Stimulated activated CD4-positive, alpha-beta T cell treated with anti-CD3 and anti-CD28 coated beads, TNF-alpha, amount 100 ng/mL, for 4 hours (primary cell): ENCODE data around the gene RRP12.
"Not testable (repeated sequence)": the region's sequence is repeated elsewhere in the genome, so short reads cannot be mapped to it uniquely, and the experiment has no call there.

Source experiments
- DNase-seq, 3 experiments: peaks; one replicate each; pipeline ENCODE4 v3.0.0-alpha.2; 2020; ENCODE audit warnings: low read depth in 3 of 3

RRP12 gene

DNA sequence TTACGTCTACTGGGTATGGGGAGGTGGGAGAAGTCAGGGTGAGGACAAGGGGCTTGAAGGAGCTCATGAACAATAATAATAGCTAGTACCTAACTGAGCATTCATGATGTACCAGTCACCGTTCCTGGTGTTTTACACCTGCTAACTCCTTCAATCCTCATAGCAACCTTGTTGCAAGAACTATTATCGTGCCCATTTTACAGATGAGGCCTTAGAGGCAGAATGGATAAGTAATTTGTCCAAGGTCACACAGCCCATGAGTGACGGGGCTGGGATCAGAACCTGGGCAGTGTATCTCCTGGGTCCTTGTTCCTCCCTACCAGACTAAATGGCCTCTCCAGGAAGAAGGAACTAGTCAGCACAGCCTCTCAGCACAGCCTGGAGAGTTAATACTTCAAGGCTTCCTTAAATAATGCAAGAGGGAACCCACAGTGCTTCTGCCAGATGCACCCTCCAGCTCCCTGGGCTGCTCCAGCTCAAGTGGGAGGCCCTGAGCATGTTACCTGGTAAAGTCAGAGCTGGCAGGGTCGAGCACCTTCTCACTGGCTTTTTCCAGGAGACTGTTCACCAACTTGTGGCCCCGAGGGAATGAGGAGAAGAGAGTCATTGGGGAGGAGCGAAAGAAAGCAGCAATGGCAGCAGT, 28.8 kb downstream of the RRP12 start:
- DNase-seq, result no peak

DNA sequence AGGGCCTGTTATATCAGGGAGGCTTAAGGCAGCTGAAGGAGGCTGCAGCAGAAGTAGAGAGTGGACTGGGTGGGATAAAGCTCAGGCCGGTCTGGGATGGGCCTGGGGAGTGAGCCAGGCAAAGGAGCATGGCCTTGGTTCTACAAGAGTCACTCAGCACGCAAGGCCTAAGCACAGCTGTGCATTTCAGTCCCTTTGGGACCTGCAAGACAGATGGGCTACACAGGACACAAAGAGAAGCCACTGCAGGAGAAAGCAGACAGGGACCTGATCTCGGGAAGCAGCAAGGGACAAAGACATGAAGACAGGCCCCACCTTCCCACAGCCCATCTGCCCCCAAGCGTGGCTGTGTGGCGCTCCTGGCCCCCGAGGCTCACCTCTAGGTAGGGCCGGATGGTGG, 29.4 kb downstream of the RRP12 start:
- no peak for DNase-seq

DNA sequence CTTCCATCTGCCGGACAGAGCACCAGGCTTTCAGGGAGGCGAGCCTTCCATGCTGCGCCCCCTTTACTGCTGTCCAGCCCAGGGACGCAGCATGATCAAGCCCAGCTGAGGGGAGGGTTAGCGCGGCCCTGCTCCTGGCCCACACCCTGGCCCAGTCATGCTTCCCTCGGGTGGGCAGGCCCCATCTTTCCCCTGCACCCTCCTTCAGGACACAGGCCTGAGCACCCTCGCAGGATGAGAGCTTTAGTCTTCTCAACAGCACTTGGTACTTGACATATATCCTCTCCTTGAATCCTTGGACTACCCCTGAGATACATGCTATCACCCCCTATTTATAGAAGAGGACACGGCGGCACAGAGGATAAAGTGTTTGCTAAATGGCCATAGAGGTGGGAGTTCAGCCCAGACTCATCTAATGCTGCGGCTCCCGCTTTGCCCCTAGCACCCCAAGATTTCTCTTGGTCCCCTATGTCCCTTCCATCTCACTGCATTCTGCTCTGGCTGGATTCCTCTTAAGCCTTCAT, 34.0 kb downstream of the RRP12 start:
- DNase-seq, result no peak

DNA sequence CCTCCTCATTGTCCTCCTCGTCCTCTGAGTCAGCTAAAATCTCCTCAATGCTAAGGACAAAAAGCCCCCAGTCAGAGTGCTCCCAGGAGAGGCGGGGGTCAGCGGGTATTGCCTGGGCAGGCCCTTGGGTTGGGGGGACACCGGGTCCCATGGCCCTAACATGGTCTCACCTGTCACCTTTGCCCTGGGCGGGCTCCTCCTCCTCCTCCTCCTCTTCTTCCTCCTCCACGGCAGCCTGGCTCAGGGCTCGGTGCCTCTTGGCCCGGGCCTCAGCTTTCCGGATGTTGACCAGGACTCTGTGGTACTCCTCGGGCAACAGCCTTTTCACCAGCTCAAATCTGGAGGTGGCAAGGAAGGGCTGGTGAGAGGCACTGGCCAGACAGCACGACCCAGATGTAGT, 34.6 kb downstream of the RRP12 start:
- no peak for DNase-seq

DNA sequence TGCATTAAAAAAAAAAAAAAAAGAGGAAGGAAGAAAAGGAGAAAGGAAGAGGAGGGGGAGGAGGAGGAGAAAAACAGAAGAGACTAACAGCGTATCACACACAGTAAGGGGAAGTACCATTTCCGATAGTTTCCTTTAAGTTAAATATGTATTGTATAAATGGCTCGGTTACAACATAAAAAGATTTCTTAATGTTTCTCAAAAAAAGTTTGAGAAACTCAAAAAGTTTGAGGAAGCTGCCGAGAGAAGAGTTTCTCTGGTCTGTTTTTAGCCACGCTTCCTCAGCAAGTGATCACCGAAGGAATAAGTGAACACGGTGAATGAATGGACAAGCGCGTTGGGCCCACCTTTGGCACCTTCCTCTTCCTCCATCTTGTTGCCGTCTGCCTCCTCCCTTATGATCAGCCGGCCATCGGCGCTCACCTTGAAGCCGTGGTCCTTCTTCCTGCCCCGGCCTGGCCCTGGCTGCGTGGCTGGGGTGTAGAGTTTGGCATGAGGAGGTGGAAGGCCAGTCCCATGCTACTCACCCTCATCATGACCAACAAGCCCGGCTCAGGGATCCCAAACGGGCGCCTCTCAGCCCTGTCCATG, 35.3 kb downstream of the RRP12 start:
- no peak for DNase-seq

DNA sequence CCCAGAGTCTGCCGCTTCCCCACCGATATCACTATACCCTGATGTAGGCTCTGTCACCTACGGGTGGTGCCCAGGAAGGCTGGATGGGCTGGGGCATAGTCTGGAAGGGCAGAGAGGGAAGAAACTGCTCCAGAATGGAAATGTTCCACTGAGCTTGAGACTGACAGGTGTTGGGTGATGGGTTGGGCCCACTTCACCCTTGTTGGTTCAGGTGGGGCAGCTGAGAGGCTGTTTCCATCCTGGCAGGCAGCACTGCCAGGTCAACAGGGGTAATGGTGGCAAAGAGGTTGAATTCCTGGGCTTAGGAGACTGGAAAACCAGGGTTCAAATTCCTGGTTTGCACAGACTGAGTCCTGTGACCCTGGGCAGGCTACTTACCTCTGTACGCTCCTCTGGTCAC, 38.1 kb downstream of the RRP12 start:
- no peak for DNase-seq

DNA sequence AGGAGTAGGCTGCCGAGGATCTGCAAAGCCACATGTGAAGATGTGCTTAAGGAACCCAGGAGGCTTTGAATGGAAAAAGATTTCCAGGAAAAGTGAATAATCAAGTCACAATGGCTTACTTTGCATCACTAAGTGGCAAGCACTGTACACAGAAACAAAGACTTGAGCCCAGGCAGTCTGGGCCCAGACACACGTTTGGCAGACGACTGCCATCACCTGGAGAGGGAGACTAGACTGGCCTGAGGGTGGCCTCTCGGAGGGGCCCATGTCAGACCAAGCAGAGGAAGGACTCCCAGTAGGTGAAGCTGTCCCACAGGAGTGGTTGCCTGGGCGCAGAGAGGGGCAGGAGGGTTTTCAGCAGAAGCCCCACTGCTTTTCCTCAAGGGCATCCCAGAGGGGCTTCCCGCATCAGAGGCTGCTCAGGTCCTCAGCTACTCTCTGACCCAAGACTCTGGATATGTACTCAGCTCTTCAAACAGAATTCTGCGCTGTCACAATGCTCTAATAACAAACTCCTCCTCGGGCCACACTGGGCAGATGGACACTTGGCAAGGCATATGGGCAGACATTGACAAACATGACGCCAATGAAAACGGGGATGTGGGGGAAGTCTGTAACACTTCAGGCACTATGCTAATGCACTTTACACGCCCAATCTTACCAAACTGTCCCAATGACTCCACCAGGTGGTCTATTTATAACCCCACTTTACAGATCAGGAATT, 38.7 kb downstream of the RRP12 start:
- no peak for DNase-seq

DNA sequence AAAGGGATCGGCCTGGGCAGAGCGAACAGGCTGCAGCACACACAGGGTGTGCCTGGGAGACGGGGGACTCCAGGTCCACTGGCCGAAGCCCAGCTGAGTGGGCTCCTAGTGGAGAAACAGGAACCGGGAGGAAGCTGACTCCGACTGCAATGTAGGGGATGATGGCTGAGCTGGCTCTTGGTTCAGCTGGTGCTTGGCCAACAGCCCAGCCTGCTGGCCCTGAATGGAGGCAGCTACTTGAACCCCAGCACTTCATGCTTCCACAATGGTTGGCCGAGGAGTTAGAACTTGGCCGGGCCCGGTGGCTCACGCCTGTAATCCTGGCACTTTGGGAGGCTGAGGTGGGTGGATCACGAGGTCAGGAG, 39.6 kb downstream of the RRP12 start:
- DNase-seq, result no peak

DNA sequence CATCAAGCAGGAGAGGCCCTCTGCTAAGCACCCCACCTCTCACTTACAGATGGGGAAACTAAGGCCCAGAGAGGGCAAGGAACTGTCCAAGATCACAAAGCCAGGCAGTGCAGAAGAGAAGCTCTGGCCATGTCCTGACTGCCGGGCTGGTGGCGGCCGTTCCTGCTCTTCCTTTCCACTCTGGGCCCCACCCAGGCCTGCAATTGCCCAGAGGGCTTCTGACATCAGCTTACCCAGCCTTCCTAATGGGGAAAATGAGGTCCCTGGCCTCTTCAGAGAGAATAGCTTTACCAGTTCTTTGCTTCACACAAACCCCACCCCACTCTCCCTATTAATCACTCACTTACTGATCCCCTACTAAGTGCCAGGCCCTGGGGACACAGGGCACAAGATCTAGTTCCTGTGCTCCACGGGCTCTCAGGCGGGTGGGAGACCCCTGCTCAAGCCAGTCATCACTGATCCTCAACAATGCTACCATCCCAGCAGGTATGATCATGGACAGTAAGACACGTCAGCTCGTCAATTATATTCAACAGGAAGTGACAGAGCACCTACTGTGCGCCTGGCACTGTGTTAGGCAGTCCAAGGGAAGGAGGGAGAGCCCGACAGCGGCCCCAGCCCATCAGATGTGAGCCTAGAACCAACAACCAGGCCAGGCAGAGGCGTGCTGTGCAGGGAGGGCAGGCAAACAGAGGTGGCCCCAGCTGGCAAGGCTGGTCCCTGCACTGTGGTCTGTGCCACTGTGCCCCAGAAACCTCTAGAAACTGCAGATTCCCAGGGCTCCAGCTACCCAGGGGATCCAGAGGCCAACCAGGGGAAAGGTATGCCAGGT, 40.2 kb downstream of the RRP12 start:
- DNase-seq, result no peak

DNA sequence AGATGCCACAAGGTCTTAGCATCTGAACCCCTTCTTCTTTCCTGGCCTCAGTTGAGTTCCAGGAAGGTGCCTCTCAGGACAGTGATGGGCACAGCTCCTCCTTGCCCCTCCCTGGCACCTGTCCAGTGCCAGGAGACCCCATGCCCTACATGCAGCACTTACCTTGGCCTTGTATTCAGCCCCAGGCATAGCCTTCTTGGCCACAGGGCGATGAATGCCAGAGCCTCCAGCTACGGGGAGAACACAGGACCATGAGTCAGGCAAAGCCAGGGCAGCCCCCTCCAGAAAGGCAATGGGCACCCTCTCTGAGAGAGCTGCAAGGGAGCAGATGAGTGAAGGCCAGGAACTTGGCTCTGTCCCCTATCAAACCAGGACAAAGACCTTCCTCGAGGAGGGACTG, 42.4 kb downstream of the RRP12 start:
- DNase-seq, result no peak

DNA sequence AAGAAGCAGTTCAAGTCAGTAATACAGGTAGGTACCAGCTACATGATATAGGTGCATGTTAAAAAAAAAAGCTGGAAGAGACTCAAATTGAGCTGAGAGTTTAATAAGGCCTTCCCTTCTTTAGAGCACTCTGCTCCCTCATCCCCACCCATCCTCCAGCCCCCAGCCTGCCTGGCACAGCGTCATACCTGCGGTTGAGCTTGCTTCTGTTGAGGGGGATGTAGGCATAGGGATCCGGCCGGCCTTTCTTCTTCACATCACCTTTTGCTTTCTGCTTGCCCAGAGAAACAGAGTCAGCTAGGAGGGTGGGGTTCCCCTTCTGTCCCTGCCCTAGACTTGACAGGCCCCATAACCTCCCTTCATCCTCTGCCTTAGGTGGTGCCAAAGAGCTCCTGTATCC, 42.8 kb downstream of the RRP12 start:
- no peak for DNase-seq

DNA sequence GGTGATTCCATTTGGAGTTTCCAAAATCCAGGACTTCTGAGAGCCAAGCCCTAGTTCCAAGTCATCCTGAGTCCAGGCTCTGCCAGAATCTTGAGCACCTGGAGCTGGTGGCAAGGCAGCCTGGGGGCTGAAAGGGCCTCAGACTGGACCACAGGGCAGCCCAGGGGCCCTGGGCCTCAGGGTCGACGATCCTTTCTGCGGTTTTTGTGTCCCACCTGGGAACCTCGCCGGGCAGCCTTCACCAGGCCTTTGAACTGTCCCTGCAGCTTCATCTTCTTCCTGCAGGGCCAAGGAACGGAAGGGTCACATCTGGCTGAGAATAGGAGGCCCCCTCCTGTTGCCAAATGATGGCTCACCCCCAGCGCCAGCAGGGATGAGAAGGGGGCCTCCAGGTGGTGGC, 44.2 kb downstream of the RRP12 start:
- DNase-seq, result no peak

DNA sequence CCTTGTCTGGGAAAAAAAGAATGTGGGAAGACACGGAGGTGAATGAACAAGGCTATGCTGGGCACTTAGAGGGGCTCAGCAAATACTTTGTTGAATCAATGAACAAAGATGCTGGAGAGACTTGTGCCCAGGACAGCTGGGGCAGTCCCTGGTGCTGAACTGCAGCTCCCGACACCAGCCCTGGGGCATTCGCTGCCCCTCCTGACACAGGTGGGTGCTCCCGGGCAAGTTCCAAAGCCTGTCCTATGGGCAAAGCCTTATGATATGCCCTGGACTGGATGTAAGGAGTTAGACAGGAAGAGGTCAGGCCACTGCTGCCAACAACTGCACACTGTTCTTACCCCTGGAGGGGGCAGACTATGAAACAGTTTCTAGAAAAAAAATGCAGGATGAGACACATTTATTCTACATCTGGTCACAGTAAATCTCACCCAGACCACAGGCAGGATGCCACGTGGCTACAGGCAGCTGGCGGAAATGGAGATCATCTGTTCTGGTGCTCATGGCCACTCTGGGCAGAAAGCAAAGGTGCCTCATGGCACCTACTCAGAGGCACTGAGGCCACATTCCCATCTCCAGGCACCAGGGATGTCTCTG, 44.7 kb downstream of the RRP12 start:
- no peak for DNase-seq

DNA sequence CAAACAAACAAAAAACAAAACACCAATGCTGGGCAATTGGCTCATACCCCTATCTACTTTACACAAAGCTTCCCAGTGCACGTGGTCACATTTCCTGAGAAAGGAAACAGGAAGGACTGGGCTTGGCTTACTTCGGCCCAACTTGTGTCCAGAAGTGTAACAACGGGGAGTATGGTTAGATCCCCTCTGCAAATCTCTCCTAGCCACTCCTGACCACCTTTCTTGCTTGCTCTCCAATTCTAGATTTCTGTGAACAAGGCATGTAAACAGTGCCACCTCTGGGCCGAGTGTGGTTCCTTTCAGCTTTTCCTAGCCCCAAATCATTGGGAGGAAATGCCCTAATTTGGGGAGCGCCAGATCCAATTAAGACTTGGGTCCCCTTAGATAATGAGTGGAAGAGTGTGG, 45.6 kb downstream of the RRP12 start:
- no peak for DNase-seq

DNA sequence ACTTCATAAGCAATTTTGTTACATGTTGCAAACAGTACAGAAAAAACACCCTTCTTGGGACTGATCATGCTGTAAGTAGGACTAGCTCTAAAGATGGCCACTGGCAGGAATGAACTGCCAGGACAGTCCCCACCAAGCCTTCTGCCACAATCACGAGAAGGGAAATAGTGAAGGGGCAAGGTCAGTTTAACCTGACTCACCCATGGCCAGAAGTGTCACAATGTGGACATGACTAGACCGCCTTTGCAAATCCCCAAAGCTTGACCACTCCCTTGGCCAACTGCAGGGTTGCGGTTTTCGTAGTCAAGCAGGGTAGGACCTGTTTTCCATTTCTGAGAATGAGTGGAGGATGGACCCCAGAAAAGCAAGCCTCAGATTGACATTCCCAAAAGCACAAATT, 47.2 kb downstream of the RRP12 start:
- no peak for DNase-seq

DNA sequence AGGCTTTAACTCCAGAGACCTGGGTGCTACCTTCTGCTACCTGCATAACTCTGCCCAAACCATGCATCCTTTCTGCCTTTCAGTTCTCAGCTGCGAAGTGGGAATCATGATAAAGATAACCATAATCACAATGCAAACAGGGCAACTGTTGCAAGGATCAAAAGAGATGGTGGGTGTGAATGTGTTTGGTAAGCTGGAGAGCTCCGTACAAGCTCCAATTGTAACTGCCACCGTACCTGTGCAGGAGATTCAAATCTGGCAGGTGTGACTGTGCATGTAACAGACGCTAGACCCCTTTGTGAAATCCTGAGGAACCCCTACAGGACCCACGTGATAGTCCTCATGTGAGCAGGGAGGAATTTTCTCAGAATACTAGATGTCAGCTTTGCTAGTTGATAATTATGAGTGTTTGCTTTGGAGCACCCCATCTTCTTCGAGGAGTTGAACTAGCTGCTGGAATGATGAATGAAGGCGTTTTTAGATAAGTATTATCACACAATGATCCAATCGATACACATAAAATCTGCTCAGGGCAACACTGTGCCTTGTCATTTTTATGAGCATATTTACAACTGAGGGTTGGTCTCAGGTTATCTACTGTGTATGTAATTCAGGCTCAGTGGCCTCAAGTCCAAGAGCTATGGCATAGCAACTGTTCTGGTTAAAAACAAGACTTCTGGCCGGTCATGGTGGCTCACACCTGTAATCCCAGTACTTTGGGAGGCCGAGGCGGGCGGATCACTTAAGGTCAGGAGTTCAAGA, 51.2 kb downstream of the RRP12 start:
- DNase-seq, result no peak

DNA sequence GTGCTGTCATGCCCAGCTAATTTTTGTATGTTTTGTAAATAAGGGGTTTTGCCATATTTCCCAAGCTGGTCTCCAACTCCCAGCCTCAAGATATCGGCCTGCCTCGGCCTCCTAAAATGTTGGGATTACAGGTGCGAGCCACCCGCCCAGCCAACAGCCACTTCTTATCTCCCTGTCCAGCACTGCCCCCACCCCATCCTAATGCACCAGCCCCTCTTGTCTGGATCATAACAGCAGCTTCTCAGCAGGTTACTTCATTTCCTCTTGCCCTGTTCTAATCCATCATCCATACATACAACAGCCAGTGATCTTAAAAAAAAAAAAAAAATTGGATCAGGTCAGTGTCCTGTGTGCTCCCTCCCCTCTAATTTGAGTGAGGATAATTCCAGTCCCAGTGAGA, 53.8 kb downstream of the RRP12 start:
- DNase-seq, result no peak

DNA sequence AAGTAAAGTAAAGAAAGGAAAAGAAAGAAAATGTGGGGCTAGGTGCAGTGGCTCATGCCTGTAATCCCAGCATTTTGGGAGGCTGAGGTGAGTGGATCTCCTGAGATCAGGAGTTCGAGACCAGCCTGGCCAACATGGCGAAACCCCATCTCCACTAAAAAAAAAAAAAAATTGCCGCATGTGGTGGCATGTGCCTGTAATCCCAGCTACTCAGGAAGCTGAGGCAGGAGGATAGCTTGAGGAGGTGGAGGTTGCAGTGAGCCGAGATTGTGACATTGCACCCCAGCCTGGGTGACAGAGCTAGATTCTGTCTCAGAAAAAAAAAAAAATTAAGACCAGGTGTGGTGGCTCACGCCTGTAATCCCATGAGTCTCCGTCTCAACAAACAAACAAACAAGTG, 57.5 kb downstream of the RRP12 start:
- not testable (repeated sequence) for DNase-seq

DNA sequence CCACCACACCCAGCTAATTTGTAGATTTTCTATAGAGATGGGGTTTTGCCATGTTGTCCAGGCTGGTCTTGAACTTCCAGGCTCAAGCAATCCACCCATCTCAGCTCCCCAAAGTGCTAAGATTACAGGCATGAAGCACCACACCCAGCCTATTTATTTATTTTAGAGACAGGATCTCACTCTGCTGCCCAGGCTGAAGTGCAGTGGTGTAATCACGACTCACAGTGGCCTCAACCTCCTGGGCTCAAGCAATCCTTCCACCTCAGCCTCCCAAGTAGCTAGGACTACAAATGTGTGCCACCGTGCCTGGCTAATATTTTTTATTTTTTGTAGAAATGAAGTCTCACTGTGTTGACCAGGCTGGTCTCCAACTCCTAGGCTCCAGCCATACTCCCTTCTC, 59.7 kb downstream of the RRP12 start:
- no peak for DNase-seq

DNA sequence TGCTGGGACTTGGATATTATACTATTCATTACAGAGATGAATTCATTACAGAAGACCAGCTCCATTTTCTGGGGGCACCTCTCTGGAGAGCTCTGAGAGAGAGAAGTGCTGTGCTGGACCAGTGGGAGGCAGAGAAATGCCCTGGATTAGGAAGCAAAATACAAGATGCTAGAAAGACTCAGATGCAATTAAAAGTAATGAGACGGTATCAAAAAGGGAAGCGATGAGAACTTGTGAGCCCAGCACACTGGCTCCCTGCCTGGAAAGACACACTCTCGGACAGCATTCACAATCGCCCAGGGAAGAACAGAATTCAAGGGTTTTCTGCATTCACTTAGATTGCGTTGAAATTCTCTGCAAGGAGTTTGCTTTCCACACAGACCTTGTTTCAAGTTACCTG, 63.1 kb downstream of the RRP12 start:
- no peak for DNase-seq
